Measurements from ENCODE around the gene STAT4. TPM values are rescaled to one million over a fixed set of nuclear protein-coding genes. Genes with fewer than 3 reads are reported as not detected.

STAT4 gene
- total RNA-seq, 1 experiment from 2014 or later, result 0.33 TPM

DNA sequence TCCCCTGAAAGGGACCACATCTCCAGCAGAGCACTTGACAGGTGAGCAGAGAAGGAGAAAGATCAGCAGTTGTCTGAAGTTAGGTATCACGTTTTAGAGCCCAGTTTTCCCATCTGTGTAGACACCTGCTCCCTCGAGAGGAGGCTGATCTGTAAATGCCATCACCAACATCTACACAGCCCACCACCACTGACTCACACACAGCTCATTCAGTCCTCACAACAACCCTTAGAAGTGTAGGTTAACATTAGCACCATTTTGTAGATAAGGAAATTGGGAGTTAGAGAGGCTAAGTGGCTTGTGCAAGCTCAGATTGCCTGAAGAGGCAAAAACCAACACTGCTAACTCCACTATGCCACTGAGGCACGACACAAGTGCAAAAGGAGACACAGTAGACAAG is 99.6 kb downstream of the STAT4 start:
- H3K79me1 ChIP-seq (ENCODE audit: insufficient read depth, low read depth, low read length, poor library complexity, severe bottlenecking), result no peaks in the 10 kb centered on the region
- H2AFZ ChIP-seq (ENCODE audit: low read length), result no peak overlapping the region
- no peak overlapping the region for H4K91ac ChIP-seq (ENCODE audit: insufficient read length, low read depth, low read length)
- H3K4me1 ChIP-seq (ENCODE audit: insufficient read depth, low read length), result no peaks in the 10 kb centered on the region
- no peak overlapping the region for H3K18ac ChIP-seq (ENCODE audit: insufficient read length, low read depth, low read length)
- H3K56ac ChIP-seq (ENCODE audit: insufficient read length, low read depth, low read length), result no peak overlapping the region
- no peaks in the 10 kb centered on the region for H3K27me3 ChIP-seq (ENCODE audit: insufficient read depth, low read length)
- WGBS (ENCODE audit: extremely low coverage, insufficient read length, low lambda C conversion rate), result no CpG with 5 or more reads among the region's 3 CpGs
- no peaks in the 10 kb centered on the region for H3K9me3 ChIP-seq (ENCODE audit: control insufficient read depth, low read depth, low read length)
- Mint-ChIP-seq H3K4me1 (0 out of 4 replicates have a peak, but pooled peaks cover 0 to 4% of the 10 kb centered on the region in 2 experiments), H3K27ac (no peak overlapping the region), H3K27me3 (ENCODE audit: low read depth) (peaks cover 2% of the 10 kb centered on the region; the same call in 1 of the 2 replicates), H3K9me3 (no peaks in the 10 kb centered on the region), H3K4me3 (no peak overlapping the region), H3K36me3 (ENCODE audit: insufficient read depth in 1 of 3, low read depth in 3 of 3) (no peaks in the 10 kb centered on the region)
- no peak overlapping the region for H2BK120ac ChIP-seq (ENCODE audit: low read depth, low read length, poor library complexity, severe bottlenecking)
- no peak overlapping the region for H2AK5ac ChIP-seq (ENCODE audit: insufficient read length, low read length)
- H4K20me1 ChIP-seq (ENCODE audit: control insufficient read depth, insufficient read depth, insufficient read length), result no peaks in the 10 kb centered on the region
- H2BK15ac ChIP-seq (ENCODE audit: low read depth, low read length), result no peak overlapping the region
- H2BK20ac ChIP-seq (ENCODE audit: low read depth, low read length, poor library complexity, severe bottlenecking), result no peak overlapping the region
- no peak overlapping the region for H3K27ac ChIP-seq (ENCODE audit: insufficient read length, low read depth, low read length)
- no peak overlapping the region for H4K5ac ChIP-seq (ENCODE audit: insufficient read length, low read depth, low read length)
- H3K4ac ChIP-seq (ENCODE audit: low read depth, low read length), result no peak overlapping the region
- H2BK12ac ChIP-seq (ENCODE audit: insufficient read length, low read depth, low read length), result no peak overlapping the region
- TF ChIP-seq, protein P1, sequence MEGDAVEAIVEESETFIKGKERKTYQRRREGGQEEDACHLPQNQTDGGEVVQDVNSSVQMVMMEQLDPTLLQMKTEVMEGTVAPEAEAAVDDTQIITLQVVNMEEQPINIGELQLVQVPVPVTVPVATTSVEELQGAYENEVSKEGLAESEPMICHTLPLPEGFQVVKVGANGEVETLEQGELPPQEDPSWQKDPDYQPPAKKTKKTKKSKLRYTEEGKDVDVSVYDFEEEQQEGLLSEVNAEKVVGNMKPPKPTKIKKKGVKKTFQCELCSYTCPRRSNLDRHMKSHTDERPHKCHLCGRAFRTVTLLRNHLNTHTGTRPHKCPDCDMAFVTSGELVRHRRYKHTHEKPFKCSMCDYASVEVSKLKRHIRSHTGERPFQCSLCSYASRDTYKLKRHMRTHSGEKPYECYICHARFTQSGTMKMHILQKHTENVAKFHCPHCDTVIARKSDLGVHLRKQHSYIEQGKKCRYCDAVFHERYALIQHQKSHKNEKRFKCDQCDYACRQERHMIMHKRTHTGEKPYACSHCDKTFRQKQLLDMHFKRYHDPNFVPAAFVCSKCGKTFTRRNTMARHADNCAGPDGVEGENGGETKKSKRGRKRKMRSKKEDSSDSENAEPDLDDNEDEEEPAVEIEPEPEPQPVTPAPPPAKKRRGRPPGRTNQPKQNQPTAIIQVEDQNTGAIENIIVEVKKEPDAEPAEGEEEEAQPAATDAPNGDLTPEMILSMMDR (conservative IDR thresholded peaks at IDR 0.05), result no peak
- no peak overlapping the region for H2BK5ac ChIP-seq (ENCODE audit: insufficient read length, low read length)
- DNase-seq, result no peak
- H3T11ph ChIP-seq (ENCODE audit: low read length), result no peak overlapping the region
- no peak overlapping the region for H4K8ac ChIP-seq (replicated peaks; ENCODE audit: insufficient read length, low read depth, low read length)
- H3K79me2 ChIP-seq (ENCODE audit: insufficient read depth, low read length), result no peaks in the 10 kb centered on the region
- H3K23me2 ChIP-seq (ENCODE audit: insufficient read length, low read depth, low read length, poor library complexity, severe bottlenecking), result no peaks in the 10 kb centered on the region
- no peak overlapping the region for H3K9ac ChIP-seq (ENCODE audit: extremely low read depth, insufficient read length, low read length)
- H3K4me2 ChIP-seq (ENCODE audit: insufficient read depth, insufficient read length, low read length), result no peak overlapping the region
- no peak overlapping the region for H3K14ac ChIP-seq (ENCODE audit: insufficient read depth, low read length)
- H3K23ac ChIP-seq (ENCODE audit: insufficient read length, low read depth, low read length), result no peak overlapping the region
